Stimulated activated naive B cell treated with anti-CD40 and anti-IgM and Interleukin-4, amounts not matched to agents 10 μg/mL and 1 μg/mL and 100 μg/mL, for 72 hours (primary cell): Measurements from ENCODE around the gene FTL.

Experiments used
- ATAC-seq, 2 donors: fragments of 150-1000 bp; cut with Tn5 transposase; replicated peaks; 2 replicates each; pipeline ENCODE4 v1.10.0; 2021; ENCODE audit warnings: moderate library complexity in 1 of 2
- DNase-seq: peaks from one replicate; pipeline ENCODE4 v3.0.0; 2021
- H3K27ac Mint-ChIP-seq: one replicate; pipeline ENCODE4 v1.8.0; 2022; ENCODE audit warnings: mild to moderate bottlenecking, mixed read lengths
- H3K27me3 Mint-ChIP-seq, 2 donors: one replicate each; pipeline ENCODE4 v1.8.0; 2022; ENCODE audit warnings: mixed read lengths in 2 of 2
- H3K36me3 Mint-ChIP-seq, 2 donors: one replicate each; pipeline ENCODE4 v1.8.0; 2022; ENCODE audit warnings: mixed read lengths in 2 of 2, mild to moderate bottlenecking in 1 of 2
- H3K4me1 Mint-ChIP-seq, 2 donors: one replicate each; pipeline ENCODE4 v1.8.0; 2022; ENCODE audit warnings: mixed read lengths in 2 of 2, mild to moderate bottlenecking in 1 of 2
- H3K4me3 Mint-ChIP-seq, 2 donors: one replicate each; pipeline ENCODE4 v1.8.0; 2022; ENCODE audit warnings: mild to moderate bottlenecking in 2 of 2, mixed read lengths in 2 of 2, moderate library complexity in 1 of 2
- H3K9me3 Mint-ChIP-seq, 2 donors: one replicate each; pipeline ENCODE4 v1.8.0; 2022; ENCODE audit warnings: mixed read lengths in 2 of 2, mild to moderate bottlenecking in 1 of 2

The FTL gene

GRCh38 chr19:48999481-49000325, 34.6 kb downstream of the FTL start:
- Mint-ChIP-seq H3K27ac (peak overlapping the region; percentile 25), H3K27me3 (no peaks in the 10 kb centered on the region), H3K36me3 (peaks cover 25 to 45% of the 10 kb centered on the region in 2 donors), H3K4me3 (no peak overlapping the region), H3K9me3 (no peaks in the 10 kb centered on the region), H3K4me1 (peaks cover 15 to 21% of the 10 kb centered on the region in 2 donors)
- ATAC-seq, result peak; percentile 81 to 82
- DNase-seq, result no peak

- H3K36me3 Mint-ChIP-seq, result peaks cover 26 to 46% of the 10 kb centered on the region in 2 donors
- H3K9me3 Mint-ChIP-seq, result no peaks in the 10 kb centered on the region
- no peak overlapping the region for H3K27ac Mint-ChIP-seq
- H3K4me1 Mint-ChIP-seq, result peaks cover 0 to 2% of the 10 kb centered on the region in 2 donors
- no peak overlapping the region for H3K4me3 Mint-ChIP-seq
- ATAC-seq (no peak), DNase-seq (no peak)
- H3K27me3 Mint-ChIP-seq, result no peaks in the 10 kb centered on the region
Measured at GRCh38 chr19:49004133-49004532, 39.0 kb downstream of the FTL start.

GRCh38 chr19:49004964-49005614, 40.0 kb downstream of the FTL start:
- H3K36me3 Mint-ChIP-seq, result peaks cover 29 to 44% of the 10 kb centered on the region in 2 donors
- ATAC-seq (no peak), DNase-seq (no peak)
- H3K27me3 Mint-ChIP-seq, result no peaks in the 10 kb centered on the region
- H3K4me3 Mint-ChIP-seq, result no peak overlapping the region
- H3K9me3 Mint-ChIP-seq, result no peaks in the 10 kb centered on the region
- H3K4me1 Mint-ChIP-seq, result no peaks in the 10 kb centered on the region
- no peak overlapping the region for H3K27ac Mint-ChIP-seq

GRCh38 chr19:49006905-49007304, 41.8 kb downstream of the FTL start:
- DNase-seq, result no peak
- Mint-ChIP-seq H3K27ac (no peak overlapping the region), H3K4me1 (peaks cover 0 to 2% of the 10 kb centered on the region in 2 donors), H3K9me3 (no peaks in the 10 kb centered on the region), H3K36me3 (peaks cover 36 to 53% of the 10 kb centered on the region in 2 donors), H3K27me3 (no peaks in the 10 kb centered on the region), H3K4me3 (no peak overlapping the region)
- ATAC-seq, result no peak

GRCh38 chr19:49009828-49010227, 44.7 kb downstream of the FTL start:
- Mint-ChIP-seq H3K27ac (no peak overlapping the region), H3K4me1 (peaks cover 0 to 2% of the 10 kb centered on the region in 2 donors), H3K9me3 (no peaks in the 10 kb centered on the region), H3K27me3 (no peaks in the 10 kb centered on the region), H3K36me3 (peaks cover 36 to 50% of the 10 kb centered on the region in 2 donors), H3K4me3 (no peak overlapping the region)
- DNase-seq (no peak), ATAC-seq (no peak)

GRCh38 chr19:49010453-49010852, 45.3 kb downstream of the FTL start:
- no peak overlapping the region for H3K4me3 Mint-ChIP-seq
- peak overlapping the region; percentile 43 for H3K27ac Mint-ChIP-seq
- peaks cover 0 to 2% of the 10 kb centered on the region in 2 donors for H3K4me1 Mint-ChIP-seq
- DNase-seq (no peak), ATAC-seq (no peak)
- no peaks in the 10 kb centered on the region for H3K27me3 Mint-ChIP-seq
- no peaks in the 10 kb centered on the region for H3K9me3 Mint-ChIP-seq
- H3K36me3 Mint-ChIP-seq, result peaks cover 32 to 48% of the 10 kb centered on the region in 2 donors

GRCh38 chr19:49011194-49011593, 46.1 kb downstream of the FTL start:
- H3K36me3 Mint-ChIP-seq, result peaks cover 31 to 52% of the 10 kb centered on the region in 2 donors
- no peak for DNase-seq
- H3K4me1 Mint-ChIP-seq, result peaks cover 0 to 2% of the 10 kb centered on the region in 2 donors
- no peak overlapping the region for H3K27ac Mint-ChIP-seq
- no peak for ATAC-seq
- H3K9me3 Mint-ChIP-seq, result no peaks in the 10 kb centered on the region
- no peak overlapping the region for H3K4me3 Mint-ChIP-seq
- H3K27me3 Mint-ChIP-seq, result no peaks in the 10 kb centered on the region

GRCh38 chr19:49014123-49014869, 49.2 kb downstream of the FTL start:
- peaks cover 34 to 45% of the 10 kb centered on the region in 2 donors for H3K36me3 Mint-ChIP-seq
- H3K4me3 Mint-ChIP-seq, result no peak overlapping the region
- peaks cover 4 to 5% of the 10 kb centered on the region in 2 donors for H3K27me3 Mint-ChIP-seq
- ATAC-seq (no peak), DNase-seq (no peak)
- peaks cover 10 to 20% of the 10 kb centered on the region in 2 donors for H3K4me1 Mint-ChIP-seq
- H3K27ac Mint-ChIP-seq, result peak overlapping the region; percentile 16
- H3K9me3 Mint-ChIP-seq, result no peaks in the 10 kb centered on the region

- H3K4me1 Mint-ChIP-seq, result peaks cover 11 to 26% of the 10 kb centered on the region in 2 donors
- ATAC-seq (no peak), DNase-seq (no peak)
- H3K27me3 Mint-ChIP-seq, result peaks cover 5 to 11% of the 10 kb centered on the region in 2 donors
- H3K4me3 Mint-ChIP-seq, result no peak overlapping the region
- H3K36me3 Mint-ChIP-seq, result peaks cover 34 to 40% of the 10 kb centered on the region in 2 donors
- H3K27ac Mint-ChIP-seq, result no peak overlapping the region
- H3K9me3 Mint-ChIP-seq, result no peaks in the 10 kb centered on the region
Measured at GRCh38 chr19:49014870-49015255, 49.8 kb downstream of the FTL start.

- H3K9me3 Mint-ChIP-seq, result no peaks in the 10 kb centered on the region
- H3K4me3 Mint-ChIP-seq, result no peak overlapping the region
- no peak for ATAC-seq
- peak overlapping the region; percentile 32 for H3K27ac Mint-ChIP-seq
- H3K27me3 Mint-ChIP-seq, result peaks cover 5 to 17% of the 10 kb centered on the region in 2 donors
- H3K36me3 Mint-ChIP-seq, result peaks cover 25 to 26% of the 10 kb centered on the region in 2 donors
- H3K4me1 Mint-ChIP-seq, result peaks cover 17 to 40% of the 10 kb centered on the region in 2 donors
- DNase-seq, result no peak
Measured at GRCh38 chr19:49016067-49016839, 51.1 kb downstream of the FTL start.
